ENCODE results near the gene KCNK4.

KCNK4 gene

DNA sequence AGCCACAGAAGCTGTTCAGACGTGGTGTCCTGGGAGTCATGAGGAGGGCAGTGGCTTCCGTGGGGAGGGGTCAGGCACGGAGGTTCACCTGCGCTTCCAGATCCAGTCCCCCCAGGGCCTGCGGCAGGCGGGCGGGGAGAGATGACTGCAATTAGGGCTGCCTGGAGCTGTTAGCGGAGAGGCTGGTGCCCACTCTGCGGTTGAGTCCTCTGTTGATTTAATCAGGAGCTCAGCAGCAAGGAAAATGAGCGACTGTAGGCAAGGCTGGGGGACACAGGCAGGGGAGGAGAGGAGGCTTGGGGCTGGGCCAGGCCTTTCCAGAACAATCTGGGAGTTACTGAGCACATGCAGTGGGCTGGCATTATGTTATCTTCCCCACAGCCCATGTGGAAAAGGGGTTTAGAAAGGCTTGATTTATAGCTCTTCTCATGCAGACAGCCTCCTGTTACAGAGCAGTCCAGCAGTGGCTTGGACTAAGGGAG lies 26.7 kb upstream of the KCNK4 start:
- TF ChIP-seq, protein P1, sequence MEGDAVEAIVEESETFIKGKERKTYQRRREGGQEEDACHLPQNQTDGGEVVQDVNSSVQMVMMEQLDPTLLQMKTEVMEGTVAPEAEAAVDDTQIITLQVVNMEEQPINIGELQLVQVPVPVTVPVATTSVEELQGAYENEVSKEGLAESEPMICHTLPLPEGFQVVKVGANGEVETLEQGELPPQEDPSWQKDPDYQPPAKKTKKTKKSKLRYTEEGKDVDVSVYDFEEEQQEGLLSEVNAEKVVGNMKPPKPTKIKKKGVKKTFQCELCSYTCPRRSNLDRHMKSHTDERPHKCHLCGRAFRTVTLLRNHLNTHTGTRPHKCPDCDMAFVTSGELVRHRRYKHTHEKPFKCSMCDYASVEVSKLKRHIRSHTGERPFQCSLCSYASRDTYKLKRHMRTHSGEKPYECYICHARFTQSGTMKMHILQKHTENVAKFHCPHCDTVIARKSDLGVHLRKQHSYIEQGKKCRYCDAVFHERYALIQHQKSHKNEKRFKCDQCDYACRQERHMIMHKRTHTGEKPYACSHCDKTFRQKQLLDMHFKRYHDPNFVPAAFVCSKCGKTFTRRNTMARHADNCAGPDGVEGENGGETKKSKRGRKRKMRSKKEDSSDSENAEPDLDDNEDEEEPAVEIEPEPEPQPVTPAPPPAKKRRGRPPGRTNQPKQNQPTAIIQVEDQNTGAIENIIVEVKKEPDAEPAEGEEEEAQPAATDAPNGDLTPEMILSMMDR (IDR thresholded peaks at IDR 0.05; ENCODE audit: low read length, missing control alignments): no peak
- no peak for DNase-seq (ENCODE audit: low read depth)
- H3K4me3 ChIP-seq (replicated peaks; ENCODE audit: low read depth, low read length): no peak overlapping the region

DNA sequence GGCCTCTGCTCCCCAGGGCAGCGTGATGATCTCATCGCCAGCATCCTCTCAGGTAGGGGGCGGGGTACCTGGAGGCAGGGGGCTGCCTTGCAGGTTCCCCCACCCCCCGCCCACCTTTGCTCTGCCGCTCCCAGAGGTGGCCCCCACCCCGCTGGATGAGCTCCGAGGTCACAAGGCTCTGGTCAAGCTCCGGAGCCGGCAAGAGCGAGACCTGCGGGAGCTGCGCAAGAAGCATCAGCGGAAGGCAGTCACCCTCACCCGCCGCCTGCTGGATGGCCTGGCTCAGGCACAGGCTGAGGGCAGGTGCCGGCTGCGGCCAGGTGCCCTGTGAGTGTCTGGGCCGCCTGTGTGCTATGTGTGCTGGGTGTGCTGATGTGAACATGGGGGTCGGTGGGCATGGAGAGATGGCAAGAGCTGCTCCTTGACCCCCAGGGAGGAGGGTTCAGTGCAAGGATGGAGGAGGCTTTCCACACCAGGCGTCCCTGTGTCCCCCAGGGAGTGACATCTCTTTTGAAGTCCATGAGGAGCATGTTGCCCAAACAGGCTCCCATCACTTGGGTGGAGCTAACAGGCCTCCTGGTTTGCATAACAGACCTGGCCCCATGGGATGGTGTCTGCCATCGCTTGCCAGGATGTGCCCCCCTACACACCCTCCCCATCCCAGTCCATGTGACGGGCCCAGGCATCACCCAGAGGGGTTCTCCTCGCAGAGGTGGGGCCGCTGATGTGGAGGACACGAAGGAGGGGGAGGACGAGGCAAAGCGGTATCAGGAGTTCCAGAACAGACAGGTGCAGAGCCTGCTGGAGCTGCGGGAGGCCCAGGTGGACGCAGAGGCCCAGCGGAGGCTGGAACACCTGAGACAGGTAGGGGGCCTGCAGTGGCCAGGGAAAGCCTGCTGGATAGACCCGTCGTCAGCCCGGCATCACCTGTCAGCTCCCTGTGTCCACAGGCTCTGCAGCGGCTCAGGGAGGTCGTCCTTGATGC lies 25.6 kb upstream of the KCNK4 start:
- TF ChIP-seq, protein P1 (IDR thresholded peaks at IDR 0.05; ENCODE audit: low read length, missing control alignments): no peak
- no peak overlapping the region for H3K4me3 ChIP-seq (replicated peaks; ENCODE audit: low read depth, low read length)
- DNase-seq (ENCODE audit: low read depth): no peak

DNA sequence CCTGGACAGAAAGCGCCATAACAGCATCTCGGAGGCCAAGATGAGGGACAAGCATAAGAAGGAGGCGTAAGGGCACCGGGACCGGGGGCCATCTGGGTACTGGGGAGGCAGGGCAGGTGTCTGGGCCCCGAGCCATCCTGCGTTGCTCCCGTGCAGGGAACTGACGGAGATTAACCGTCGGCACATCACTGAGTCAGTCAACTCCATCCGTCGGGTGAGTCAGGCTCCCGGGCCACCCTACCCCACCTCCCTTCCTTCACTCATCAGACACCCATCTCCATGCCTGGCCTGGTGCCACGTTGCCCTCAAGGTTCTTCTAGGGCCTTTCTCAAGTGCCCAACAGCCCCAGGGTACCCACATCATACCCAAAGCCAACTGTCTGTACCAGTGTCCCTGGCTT lies 24.8 kb upstream of the KCNK4 start:
- peak; percentile 20 for DNase-seq (ENCODE audit: low read depth)

DNA sequence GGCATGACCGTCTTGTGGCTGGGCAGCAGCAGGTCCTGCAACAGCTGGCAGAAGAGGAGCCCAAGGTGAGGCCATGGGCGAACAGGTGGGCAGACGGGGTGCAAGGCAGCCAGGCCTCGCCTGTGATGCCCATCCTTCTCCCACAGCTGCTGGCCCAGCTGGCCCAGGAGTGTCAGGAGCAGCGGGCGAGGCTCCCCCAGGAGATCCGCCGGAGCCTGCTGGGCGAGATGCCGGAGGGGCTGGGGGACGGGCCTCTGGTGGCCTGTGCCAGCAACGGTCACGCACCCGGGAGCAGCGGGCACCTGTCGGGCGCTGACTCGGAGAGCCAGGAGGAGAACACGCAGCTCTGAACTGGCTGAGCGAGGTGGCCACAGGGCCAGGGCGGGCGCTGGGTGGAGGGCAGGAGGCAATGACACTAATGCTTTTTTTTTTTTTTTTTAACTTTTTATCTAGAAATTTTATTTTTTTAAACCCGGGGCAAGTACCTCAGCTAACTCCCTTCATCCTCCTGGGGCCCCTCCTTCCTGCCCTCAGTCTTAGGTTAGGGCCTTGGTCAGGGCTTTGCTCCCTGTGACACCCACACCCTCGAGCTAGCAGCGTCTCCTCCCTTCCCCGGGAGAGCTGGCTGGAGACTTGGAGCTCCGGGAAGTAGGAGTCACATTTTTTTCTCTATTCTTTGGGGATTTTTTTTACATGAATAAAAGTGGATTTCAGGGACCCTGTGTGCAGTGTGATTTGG lies 23.7 kb upstream of the KCNK4 start:
- peak; percentile 25 for DNase-seq (ENCODE audit: low read depth)
- no peak overlapping the region for H3K4me3 ChIP-seq (replicated peaks; ENCODE audit: low read depth, low read length)
- TF ChIP-seq, protein P1 (IDR thresholded peaks at IDR 0.05; ENCODE audit: low read length, missing control alignments): no peak

More for the DNA sequence above, 24.8 kb upstream of the KCNK4 start:
- no peak overlapping the region for H3K4me3 ChIP-seq (replicated peaks; ENCODE audit: low read depth, low read length)
- TF ChIP-seq, protein P1 (IDR thresholded peaks at IDR 0.05; ENCODE audit: low read length, missing control alignments): no peak

DNA sequence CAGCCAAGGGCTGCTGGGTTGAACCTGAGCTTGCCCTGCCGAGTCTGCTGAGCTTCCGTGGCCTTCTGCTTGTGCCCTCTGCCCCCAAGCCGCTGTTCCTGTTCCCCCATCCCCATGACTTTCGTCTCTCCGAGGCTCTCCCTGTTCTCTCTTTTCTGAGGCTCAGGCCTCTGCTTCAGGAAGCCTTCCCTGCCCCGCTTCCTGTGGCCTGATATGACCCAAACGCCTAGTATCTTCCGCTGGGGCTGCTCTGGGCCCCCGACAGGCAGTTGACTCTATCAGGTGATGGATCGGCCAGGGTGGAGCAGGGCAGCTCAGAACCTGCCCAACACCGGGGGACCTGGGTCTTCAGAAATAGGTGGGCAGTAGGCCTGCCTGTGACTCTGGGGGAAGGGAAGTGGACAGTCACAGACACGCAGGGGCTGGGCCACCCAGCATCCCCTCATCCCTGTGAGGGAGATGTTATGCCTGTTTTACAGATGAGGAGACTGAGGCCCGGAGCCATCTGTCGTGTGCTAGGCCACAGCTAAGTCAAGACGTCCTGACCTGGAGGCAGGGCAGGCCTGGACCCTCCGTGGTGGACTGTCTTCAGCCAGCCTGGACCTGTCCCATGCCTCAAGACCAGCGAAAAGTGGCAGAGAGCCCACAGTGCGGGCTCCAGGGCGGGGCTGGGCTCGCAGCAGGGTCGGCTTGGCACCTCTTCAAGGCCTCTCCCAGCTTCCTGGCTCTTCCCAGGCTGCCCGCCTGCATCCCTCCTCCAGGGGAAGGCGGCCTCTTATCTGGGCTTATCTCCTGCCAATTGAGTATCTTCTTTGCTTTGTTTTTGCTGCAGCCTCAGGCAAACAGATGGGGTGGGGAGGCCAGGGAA lies 22.8 kb upstream of the KCNK4 start:
- peak overlapping the region; percentile 67 for H3K4me3 ChIP-seq (replicated peaks; ENCODE audit: low read depth, low read length)
- TF ChIP-seq, protein P1 (IDR thresholded peaks at IDR 0.05; ENCODE audit: low read length, missing control alignments): no peak
- DNase-seq (ENCODE audit: low read depth): peak; percentile 83

DNA sequence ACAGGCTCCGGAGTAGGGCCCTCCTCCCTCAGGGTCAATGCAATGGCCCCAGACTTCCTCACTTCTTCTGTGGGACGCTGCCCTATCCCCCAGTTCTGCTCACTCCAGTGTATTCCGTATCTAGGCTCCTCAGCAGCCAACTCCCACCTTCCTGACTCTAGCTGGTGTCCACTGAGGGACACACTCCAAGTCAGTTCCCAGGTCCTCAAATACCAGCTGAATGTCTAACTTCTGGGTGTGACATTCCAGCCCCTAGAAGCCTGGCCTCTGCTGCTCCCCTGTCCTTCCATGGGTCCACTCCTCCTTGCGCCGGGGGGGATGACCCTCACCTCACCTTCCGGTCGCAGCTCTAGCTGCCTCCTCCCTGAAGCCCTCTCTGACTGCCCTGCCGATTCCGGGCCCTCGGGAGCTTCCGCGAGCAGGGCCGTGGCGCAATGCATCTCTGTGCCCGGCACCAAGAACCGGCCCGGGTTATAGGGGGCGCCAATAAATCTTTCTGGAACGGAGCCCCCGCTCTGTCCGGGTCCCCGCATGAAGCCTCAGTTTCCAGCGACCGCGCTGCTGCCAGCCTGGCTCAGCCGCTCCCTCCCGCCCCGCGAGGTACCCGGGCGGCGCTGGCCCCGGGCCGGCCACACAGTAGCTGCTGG lies 22.1 kb upstream of the KCNK4 start:
- TF ChIP-seq, protein P1 (IDR thresholded peaks at IDR 0.05; ENCODE audit: low read length, missing control alignments): no peak
- no peak for DNase-seq (ENCODE audit: low read depth)
- peak overlapping the region; percentile 67 for H3K4me3 ChIP-seq (replicated peaks; ENCODE audit: low read depth, low read length)

Data from fibroblast of pulmonary artery (primary cell).